Skeletal muscle tissue (tissue), 4 donors: Measurements from ENCODE around the gene HAAO. TPM values are rescaled to one million over a fixed set of nuclear protein-coding genes. Genes with fewer than 3 reads are reported as not detected.

Source experiments
- H3K27ac ChIP-seq: one replicate; pipeline ENCODE4 v1.7.0; 2013; ENCODE audit warnings: mild to moderate bottlenecking, low read depth, low read length, inconsistent platforms
- H3K27me3 ChIP-seq, 3 donors: one replicate each; pipeline ENCODE4 v1.7.0; 2013; ENCODE audit warnings: low read length in 3 of 3; ENCODE audit not compliant: control insufficient read depth in 3 of 3, insufficient read depth in 3 of 3
- H3K36me3 ChIP-seq, 3 donors: one replicate each; pipeline ENCODE4 v1.7.0; 2013; ENCODE audit warnings: low read length in 3 of 3; ENCODE audit not compliant: control insufficient read depth in 3 of 3, insufficient read depth in 3 of 3
- H3K4me1 ChIP-seq, 3 donors: one replicate each; pipeline ENCODE4 v1.7.0; 2013; ENCODE audit warnings: low read length in 3 of 3, mild to moderate bottlenecking in 3 of 3; ENCODE audit not compliant: control insufficient read depth in 3 of 3, insufficient read depth in 3 of 3
- H3K4me3 ChIP-seq, 3 donors: one replicate each; pipeline ENCODE4 v1.7.0; 2013; ENCODE audit warnings: low read length in 3 of 3
- H3K9ac ChIP-seq, 3 donors: one replicate each; pipeline ENCODE4 v1.7.0; 2013; ENCODE audit warnings: low read length in 3 of 3, mild to moderate bottlenecking in 3 of 3, moderate library complexity in 2 of 3, low read depth in 1 of 3
- H3K9me3 ChIP-seq, 3 donors: one replicate each; pipeline ENCODE4 v1.7.0; 2013; ENCODE audit warnings: low read length in 3 of 3; ENCODE audit not compliant: control insufficient read depth in 3 of 3
- total RNA-seq: library from RNA; depleted of rRNA; stranded (reverse); fragments of >200 nt; gene quantifications from one replicate; pipeline ENCODE4 v1.2.3, GENCODE V29; 2014
- donor health status: Osteomylitis.

The HAAO gene
- total RNA-seq, 1 donor from 2014 or later = 4.2 TPM

GRCh38 chr2:42769583-42770287 is 22.6 kb downstream of the HAAO start:
- H3K9me3 ChIP-seq = no peaks in the 10 kb centered on the region
- H3K4me3 ChIP-seq = no peak overlapping the region
- H3K9ac ChIP-seq = no peak overlapping the region
- no peaks in the 10 kb centered on the region for H3K4me1 ChIP-seq
- no peaks in the 10 kb centered on the region for H3K36me3 ChIP-seq
- no peak overlapping the region for H3K27ac ChIP-seq
- no peaks in the 10 kb centered on the region for H3K27me3 ChIP-seq

DNA sequence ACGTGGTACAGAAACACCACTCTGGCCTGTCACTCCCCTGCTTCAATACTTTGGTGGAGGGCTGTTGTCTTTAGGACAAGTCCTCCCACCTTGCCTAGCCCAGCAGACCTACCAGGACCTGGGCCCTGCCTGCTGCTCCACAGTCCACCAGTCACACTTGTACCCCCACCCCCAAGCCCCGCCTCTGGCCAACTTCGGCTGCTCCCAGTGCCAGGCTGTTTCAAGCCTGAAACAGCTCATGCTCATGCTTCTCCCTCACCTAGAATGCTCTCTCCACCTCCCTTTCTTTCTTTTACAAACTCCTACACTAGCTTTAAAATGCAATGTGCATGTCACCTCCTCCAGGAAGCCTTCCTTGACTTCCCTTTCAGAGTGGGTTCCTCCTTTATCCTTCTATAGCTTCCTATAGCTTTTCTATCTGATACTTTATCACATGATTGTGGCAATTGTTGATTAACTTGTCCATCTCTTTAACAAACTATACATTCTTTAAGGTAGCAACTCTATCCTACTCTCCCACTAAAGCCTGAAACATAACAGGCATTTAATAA is 23.6 kb downstream of the HAAO start:
- H3K36me3 ChIP-seq = no peaks in the 10 kb centered on the region
- H3K9me3 ChIP-seq = no peaks in the 10 kb centered on the region
- no peak overlapping the region for H3K9ac ChIP-seq
- H3K4me1 ChIP-seq = peaks cover 0 to 4% (median 0%) of the 10 kb centered on the region in 3 donors
- no peaks in the 10 kb centered on the region for H3K27me3 ChIP-seq
- no peak overlapping the region for H3K4me3 ChIP-seq
- no peak overlapping the region for H3K27ac ChIP-seq

DNA sequence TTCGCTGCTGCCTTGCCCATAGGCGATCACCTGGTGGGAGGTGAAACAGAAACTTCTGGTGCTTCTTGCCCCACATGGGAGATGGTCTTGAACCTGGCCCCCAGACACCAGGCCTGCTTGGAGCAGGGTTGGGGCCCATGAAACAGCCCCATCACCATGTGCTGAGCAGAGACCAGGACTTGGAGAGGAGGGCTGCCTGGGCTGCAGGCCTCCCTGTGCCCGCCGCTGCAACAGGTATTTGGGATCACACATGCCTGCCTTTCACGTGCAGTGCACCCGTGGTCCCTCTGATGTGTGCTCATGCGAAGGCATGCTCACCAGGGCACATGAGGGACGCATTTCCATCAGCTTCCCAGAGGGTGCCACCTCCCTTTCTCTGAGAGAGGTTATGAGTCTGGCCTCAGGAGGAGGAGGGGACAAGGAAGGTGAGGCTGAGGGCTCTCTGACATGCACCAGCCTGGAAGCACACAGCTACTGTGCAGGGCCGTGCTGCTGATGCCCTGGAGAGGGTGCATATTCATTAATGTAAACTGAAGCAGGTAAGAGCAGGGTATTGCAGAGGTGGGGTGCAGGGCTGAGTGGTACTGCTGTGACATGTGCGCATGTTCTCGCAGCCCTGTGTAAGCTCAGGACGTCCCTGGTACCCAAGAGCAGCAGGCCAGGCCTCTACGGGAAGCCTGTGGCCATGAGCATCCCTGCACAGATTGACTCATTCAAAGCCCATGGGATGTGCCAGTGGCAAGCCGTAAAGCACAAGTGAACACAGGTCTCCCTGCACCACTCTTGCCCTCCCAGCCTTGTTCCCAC is 24.3 kb downstream of the HAAO start:
- H3K9me3 ChIP-seq = no peaks in the 10 kb centered on the region
- no peaks in the 10 kb centered on the region for H3K27me3 ChIP-seq
- H3K4me3 ChIP-seq = no peak overlapping the region
- H3K9ac ChIP-seq = no peak overlapping the region
- H3K4me1 ChIP-seq = peaks cover 0 to 4% (median 0%) of the 10 kb centered on the region in 3 donors
- no peak overlapping the region for H3K27ac ChIP-seq
- H3K36me3 ChIP-seq = peaks cover 0 to 1% (median 0%) of the 10 kb centered on the region in 3 donors

DNA sequence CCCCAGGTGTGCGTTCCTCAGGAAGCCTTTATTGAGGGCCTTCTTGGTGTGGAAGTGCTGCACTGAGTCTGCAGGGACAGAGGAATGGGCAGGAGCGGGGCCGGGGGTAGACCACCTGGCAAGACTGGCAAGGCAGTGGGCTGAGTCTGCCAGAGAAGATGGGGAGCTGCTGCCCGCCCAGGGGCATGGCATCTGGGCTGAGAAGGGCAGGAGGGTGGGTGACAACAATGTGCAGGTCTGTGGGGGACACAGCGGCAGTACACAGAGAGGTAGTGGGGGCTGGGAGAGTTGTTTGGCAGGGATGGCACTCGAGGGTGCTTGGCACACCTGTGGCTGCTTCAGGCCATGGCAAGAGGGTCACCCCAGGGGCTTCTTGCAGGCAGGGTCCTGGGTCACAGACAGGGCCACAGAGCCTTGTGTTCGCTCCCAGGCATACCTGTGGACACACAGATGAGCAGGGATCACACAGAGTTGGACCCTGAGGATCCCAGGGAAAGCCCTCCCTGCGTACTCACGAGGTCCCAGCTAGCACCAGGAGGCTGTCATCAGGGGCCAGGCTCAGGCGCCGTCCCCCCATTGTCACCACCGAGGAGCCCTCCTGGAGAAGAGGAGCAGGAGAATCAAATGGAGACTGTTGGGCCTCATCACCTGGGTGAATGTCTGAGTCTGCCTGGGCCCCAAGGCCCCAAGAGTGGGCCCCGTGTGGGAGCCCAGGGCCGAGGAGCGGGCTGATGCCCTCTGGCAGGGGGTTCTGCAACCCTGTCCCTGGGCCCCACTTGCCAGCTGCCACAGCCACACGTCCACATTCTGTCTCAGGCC is 25.1 kb downstream of the HAAO start:
- no peak overlapping the region for H3K4me3 ChIP-seq

DNA sequence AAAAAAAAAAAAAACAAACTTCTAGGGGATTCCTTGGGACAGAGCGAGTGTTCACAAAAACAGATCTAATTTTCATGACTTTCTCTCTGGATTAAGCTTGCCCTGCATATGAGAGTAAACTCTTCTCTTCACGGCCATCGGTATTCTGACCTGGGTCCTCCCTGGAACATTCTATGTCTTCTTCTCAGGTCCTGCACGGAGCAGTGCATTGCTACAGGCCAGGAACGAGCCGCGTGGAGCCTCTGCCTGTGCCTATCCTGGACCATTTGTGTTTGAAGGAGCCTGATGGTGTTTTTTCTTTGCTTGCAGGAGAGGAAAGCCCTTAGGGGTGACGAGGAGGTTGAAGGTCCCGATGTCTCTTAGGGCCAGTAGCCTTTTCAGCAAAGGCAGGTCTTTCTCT is 26.7 kb downstream of the HAAO start:
- H3K9me3 ChIP-seq = no peaks in the 10 kb centered on the region
- no peak overlapping the region for H3K27ac ChIP-seq
- H3K4me3 ChIP-seq = no peak overlapping the region
- H3K27me3 ChIP-seq = no peaks in the 10 kb centered on the region
- peaks cover 0 to 4% (median 0%) of the 10 kb centered on the region in 3 donors for H3K4me1 ChIP-seq
- no peak overlapping the region for H3K9ac ChIP-seq
- peaks cover 0 to 5% (median 0%) of the 10 kb centered on the region in 3 donors for H3K36me3 ChIP-seq

More for the DNA sequence above, 25.1 kb downstream of the HAAO start:
- peaks cover 0 to 5% (median 0%) of the 10 kb centered on the region in 3 donors for H3K36me3 ChIP-seq
- H3K27me3 ChIP-seq = no peaks in the 10 kb centered on the region
- peaks cover 0 to 4% (median 0%) of the 10 kb centered on the region in 3 donors for H3K4me1 ChIP-seq
- no peak overlapping the region for H3K27ac ChIP-seq
- H3K9ac ChIP-seq = no peak overlapping the region
- H3K9me3 ChIP-seq = no peaks in the 10 kb centered on the region

- H3K4me1 ChIP-seq = peaks cover 0 to 4% (median 0%) of the 10 kb centered on the region in 3 donors
- no peak overlapping the region for H3K27ac ChIP-seq
- no peaks in the 10 kb centered on the region for H3K9me3 ChIP-seq
- no peaks in the 10 kb centered on the region for H3K27me3 ChIP-seq
- H3K9ac ChIP-seq = no peak overlapping the region
- no peak overlapping the region for H3K4me3 ChIP-seq
- H3K36me3 ChIP-seq = peaks cover 0 to 5% (median 1%) of the 10 kb centered on the region in 3 donors
Measured at GRCh38 chr2:42764901-42765300, 27.5 kb downstream of the HAAO start.

GRCh38 chr2:42764096-42764495 is 28.3 kb downstream of the HAAO start, which contains the start of gene OXER1:
Gene OXER1, minus strand, starts transcription at chr2:42764135. Its CDS starts 73 bp downstream, at chr2:42764062.
- no peak within 1 kb of the TSS for H3K27ac ChIP-seq
- H3K9ac ChIP-seq = no peak within 1 kb of the TSS
- no peak within 1 kb of the TSS for H3K4me3 ChIP-seq
- no peaks in the 10 kb centered on the region for H3K27me3 ChIP-seq
- peaks cover 0 to 5% (median 5%) of the 10 kb centered on the region in 3 donors for H3K36me3 ChIP-seq
- H3K4me1 ChIP-seq = peaks cover 0 to 4% (median 0%) of the 10 kb centered on the region in 3 donors
- no peaks in the 10 kb centered on the region for H3K9me3 ChIP-seq

DNA sequence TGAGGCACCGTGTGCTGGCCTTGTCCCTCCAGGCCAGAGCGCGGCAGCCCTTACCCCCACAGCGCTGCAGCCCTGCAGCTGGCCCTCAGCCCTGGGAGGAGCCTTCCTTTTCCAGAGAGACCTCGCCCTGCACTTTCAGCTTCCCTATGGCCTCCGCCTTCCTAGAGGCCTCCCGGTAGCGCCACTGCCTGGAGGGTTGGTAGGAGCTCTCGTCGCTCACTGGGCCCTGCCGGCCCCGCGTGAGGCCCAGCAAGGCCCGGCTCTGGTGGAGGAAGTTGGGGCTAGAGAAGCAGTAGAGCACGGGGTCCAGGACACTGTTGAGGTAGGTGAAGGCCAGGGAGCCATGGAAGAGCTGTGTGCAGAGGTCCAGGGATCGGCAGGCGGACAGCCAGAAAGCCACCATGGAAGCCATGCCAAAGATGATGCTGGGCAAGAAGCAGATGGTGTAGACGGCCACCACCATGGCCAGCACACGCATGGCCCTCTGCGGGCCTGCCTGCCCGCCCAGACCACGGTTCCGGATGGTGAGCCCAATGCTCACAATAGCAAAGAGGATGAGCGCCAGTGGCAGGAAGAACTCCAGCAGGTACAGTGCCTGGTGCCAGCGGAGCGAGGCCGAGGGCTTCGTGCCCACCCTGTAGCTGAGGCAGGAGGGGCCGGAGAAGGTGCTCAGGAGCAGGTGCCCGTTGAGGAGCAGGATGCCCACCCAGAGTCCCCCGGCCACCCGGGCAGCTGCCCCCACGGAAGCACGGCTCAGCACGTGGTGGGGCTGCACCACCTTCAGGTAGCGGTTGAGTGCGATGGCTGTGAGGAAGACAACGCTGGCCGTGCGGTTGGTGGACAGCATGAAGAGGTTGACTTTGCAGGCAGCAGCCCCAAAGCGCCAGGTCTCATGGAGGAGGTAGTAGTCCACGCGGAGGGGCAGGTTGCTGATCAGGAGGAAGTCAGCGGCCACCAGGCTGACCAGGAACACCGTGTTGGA is 29.3 kb downstream of the HAAO start:
- Histone ChIP-seq H3K9me3 (no peaks in the 10 kb centered on the region), H3K27ac (no peak overlapping the region), H3K4me3 (no peak overlapping the region), H3K9ac (no peak overlapping the region), H3K36me3 (peaks cover 0 to 5% (median 5%) of the 10 kb centered on the region in 3 donors), H3K4me1 (peaks cover 0 to 4% (median 0%) of the 10 kb centered on the region in 3 donors), H3K27me3 (no peaks in the 10 kb centered on the region)
